Measurements from ENCODE around the gene TMEM17.
A peak's percentile ranks its signal among the peaks of the same experiment; 100 is the strongest.
"Not testable (repeated sequence)": the region's sequence is repeated elsewhere in the genome, so short reads cannot be mapped to it uniquely, and the experiment has no call there.

Gene TMEM17, protein sequence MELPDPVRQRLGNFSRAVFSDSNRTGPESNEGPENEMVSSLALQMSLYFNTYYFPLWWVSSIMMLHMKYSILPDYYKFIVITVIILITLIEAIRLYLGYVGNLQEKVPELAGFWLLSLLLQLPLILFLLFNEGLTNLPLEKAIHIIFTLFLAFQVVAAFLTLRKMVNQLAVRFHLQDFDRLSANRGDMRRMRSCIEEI

DNA sequence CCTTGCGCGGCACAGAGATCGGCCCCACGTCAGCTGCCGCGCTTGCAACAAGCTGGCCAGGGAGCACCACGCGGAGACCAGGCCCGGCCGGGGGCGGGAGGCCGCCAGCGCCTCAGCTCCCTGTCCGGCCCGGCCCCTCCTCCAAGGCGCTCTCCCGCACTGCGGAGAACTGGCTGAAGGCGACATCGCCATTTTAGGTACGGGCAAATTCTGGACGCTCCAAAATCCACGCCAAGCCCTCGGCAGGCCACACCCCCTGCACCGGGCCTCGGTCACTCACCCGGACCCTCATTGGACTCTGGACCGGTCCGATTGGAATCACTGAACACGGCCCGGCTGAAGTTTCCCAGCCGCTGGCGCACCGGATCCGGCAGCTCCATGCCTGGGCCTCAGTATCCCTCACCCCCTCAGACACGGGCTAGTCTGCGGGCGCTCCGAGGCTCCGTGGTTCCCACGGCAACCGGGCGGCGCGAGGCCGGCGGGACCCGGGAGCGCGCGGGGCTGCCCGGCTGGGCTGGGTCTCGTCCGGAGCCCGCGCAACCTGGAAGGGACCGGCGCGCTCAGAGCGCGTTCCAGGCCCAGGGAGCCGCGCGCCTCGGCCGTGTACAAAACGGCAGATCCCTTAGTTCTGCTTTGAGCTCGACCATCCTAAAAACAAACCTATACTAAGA, at the start of gene TMEM17:
TSS of gene TMEM17 (minus strand) at position 446 of the 671 bp plus-strand sequence. CDS start at position 380, 66 bp downstream.
- DNase-seq (ENCODE audit: low read depth) = peak; percentile 88

DNA sequence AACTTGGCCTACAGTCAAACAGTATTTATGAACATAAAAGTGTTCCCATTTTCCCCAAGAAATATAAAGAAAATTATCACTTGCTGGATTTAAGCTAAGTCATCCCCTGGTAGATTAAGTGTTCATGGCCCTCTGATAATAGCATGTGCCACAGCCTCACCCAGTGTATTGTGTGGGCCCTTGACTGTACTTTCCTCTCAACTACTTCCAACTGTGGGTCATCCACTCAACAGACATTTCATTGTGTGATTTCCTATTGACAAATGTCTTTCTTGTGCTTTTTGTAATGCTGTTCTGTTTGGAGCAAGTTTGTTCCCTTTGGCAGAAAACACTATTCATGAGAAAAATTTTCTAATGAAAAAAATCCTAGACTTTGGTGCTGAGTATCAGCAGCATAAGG, 48.4 kb upstream of the TMEM17 start:
- DNase-seq (ENCODE audit: low read depth) = no peak

DNA sequence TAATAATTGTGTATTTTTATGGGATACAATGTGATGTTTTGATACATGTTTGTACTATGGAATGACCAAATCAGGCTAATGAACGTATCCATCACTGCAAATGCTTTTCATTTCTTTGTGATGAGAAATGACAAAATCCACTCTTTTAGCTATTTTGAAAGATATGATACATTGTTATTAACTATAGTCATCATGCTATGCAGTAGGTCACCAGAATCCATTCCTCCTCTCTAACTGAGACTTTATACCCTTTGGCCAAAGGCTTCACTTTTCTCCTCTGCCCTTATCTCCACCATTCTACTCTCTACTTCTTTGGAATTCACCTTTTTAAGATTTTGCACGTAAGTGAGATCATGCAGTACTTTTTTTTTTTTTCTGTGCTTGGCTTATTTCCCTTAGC, 44.5 kb upstream of the TMEM17 start:
- DNase-seq (ENCODE audit: low read depth) = no peak

DNA sequence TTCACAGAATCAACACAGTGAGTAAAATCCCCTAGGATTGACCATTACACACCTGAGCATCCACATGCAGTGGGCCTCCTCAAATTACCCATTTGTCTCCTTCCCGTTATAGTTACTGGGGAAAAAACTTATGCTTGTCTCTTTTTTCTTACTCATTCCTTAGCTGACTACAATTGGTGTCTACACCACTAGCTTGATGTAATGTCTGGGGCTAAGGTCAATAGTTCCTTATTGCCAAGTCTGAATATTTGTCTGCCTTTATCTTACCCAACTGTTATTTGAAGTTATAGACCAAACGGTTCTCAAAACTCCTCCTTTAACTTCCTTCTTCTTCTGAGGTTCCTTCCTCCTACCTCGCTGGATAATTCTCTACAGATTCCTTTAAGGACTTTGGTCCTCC, 41.9 kb upstream of the TMEM17 start:
- DNase-seq (ENCODE audit: low read depth) = no peak

DNA sequence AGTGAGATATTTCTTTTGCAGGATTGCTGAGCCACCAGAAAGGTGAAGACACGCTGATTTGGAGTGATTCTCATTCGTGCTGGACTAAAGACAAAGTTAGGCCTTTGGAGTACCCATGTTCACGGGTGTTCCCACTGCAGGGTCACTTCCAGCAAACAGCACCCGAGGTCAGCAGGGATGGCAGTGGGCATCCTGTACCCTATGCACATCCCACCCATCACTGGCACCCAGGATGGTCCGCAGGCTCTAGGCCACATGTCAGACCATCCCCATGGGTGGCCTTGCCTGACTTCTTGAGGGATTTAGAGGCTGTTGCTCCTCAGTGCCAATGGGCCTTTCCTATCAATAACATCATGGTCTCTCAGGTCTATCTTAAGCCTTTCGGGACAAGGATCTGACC, 39.3 kb upstream of the TMEM17 start:
- DNase-seq (ENCODE audit: low read depth) = no peak

DNA sequence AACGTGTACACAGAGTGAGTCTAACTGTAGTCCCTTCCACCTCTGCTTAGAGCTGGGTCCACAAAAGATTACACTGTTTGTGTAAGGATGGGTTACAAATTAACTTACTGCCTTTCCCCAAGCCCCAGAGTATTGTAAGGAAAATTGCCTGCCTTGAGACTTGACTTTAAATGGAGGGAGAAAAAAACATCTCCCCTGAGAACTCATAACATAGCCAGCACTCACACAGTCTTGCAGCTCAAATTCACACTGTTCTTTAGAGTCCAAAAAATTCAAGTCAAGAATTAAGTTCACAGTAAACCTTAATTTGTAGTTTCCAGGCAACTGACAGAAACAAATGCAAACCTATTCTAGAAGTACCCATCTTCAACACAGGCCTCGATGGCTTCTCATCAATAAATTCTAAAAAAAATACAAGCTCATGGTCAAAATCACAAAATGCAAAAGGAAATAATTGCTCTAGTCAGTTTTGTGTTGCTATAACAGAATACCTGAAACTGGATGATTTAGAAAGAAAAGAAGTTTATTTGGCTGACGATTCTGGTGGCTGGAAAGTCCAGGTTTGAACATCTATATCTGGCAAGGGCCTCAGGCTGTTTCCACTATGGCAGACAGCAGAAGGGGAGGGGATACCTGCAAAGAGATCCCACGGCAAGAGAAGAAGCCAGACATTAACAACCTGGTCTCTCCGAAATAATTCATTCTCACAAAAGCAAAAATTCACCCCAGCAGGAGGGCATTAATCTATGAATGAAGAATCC, 34.6 kb upstream of the TMEM17 start:
- DNase-seq (ENCODE audit: low read depth) = no peak

DNA sequence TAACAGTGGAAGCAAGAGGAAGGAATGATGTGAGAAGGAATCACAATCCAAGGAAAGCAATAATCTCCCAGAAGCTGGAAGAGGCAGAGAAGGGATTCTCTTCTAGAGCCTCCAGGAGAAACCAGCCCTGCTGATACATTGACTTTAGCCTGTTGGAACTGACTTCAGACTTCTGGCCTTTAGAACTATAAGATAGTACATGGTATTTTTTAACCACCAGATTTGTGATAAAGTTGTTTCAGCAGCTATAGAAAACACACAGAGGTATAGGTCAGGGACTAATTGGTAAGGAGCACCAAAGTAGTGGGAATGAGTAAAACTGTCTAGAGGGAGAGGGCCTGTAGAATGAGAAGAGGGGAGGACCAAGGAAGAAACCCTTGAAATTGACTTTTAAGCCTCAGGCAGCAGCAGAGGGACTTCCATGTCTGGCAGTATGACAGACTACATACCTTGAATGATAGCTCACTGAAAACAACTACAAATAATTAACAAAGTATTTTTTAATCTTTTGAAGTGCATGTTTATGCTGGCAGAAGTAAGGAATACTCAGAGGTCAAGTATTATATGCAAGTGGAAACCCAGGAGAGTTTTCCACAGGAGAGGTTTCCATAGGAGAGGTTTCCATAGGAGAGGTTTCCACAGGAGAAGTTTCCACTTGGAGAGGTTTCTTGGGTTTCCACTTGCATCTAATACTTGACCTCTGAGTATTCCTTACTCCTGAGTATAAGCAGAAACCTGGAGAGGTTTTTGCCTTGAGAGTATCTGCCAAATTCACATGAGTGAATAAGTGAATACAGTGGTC, 33.8 kb upstream of the TMEM17 start:
- no peak for DNase-seq (ENCODE audit: low read depth)

DNA sequence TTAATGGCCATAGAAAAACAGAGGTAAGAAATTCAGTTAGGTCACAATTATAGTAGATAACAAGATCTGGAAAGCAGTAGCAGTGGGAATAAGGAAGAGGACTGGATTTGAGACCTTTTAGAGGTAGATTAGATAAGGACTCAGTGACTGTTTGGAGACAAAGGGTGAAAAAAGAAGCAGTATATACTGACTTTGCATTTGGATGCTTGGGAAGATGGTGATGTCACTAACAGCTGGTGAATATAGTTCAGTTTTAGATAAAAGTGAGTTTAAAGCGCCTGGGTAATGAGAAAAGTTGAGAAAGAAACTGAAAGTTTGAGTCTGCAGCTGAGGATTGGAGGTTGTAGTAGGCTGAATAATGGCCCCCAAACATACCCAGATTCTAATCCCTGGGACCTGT, 32.8 kb upstream of the TMEM17 start:
- no peak for DNase-seq (ENCODE audit: low read depth)

DNA sequence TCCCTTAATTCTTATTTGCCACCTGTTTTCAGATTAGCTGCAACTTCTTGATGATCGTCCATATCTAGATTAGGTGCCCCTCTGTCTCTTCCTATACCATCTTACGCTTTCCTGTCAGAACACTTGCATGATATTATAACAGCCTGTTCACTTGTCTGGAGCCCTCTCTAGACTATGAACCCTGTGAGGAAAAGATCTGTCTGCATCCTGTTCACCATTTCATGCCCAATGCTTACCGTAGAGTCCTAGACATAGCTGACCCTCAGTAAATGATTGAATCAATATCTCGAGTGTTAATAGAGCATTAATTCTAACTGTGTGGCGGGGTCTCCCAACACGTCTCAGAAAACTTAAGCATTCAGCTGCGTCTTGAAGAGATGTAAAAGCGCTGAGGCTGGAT, 31.8 kb upstream of the TMEM17 start:
- no peak for DNase-seq (ENCODE audit: low read depth)

DNA sequence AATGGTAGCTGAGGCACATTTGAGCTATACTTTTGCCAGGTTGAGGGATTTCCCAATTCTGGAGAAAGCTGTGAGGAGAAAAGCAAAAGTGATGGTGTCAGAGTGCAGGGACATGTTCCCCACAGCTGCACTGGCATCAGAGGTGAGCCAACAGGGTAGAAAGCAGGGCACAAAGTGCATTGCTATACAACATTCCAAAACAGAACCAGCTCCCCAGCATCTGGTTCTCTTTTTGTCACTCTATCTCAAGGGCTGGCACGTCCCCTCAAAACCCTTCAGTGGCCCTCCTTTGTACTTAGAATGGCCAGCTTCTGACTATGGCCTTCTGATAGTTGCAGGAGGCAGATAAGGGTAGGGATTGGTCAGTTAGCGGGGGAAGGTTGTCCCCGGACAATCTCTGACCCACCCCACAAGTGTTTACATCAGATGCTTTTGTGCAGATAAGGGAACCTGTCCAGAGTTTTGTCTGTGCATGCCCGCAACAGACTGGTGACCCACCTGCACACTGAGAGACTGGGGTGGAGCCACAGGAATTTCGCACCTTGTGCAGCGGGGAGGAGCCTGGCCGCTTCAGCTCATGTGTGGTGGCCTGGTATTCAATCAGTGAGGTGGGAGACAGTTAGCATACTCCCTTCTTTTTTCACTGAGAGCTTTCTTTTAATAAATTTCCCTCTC, 31.0 kb upstream of the TMEM17 start:
- no peak for DNase-seq (ENCODE audit: low read depth)

DNA sequence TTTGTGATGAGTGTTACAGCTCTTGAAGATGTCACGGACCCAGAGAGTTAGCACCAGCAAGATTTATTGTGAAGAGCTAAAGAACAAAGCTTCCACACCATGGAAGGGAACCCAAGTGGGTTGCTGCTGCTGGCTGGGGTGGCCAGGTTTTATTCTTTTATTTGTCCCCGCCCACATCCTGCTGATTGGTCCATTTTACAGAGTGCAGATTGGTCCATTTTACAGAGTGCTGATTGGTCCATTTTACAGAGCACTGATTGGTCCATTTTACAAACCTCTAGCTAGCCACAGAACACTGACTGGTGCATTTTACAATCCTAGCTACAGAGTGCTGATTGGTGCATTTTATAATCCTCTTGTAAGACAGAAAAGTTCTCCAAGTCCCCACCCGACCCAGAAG, 29.5 kb upstream of the TMEM17 start:
- DNase-seq (ENCODE audit: low read depth) = not testable (repeated sequence)

DNA sequence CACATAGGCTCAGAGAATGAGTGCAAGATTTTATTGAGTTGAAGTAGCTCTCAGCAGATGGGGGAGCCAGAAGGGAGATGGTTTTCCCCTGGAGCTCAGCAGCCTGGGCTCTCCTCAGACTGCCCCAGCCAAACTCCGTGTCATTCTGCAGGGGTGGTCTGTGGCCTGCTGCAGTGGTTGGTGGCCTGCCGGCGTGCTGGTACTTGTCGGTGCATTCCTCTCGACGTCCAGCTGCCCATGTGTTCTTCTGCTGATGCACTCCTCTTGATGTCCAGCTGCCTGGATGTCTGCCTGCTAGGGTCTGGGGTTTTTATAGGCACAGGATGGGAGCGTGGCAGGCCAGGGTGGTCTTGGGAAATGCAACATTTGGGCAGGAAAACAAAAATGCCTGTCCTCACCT, 25.6 kb upstream of the TMEM17 start:
- DNase-seq (ENCODE audit: low read depth) = no peak

DNA sequence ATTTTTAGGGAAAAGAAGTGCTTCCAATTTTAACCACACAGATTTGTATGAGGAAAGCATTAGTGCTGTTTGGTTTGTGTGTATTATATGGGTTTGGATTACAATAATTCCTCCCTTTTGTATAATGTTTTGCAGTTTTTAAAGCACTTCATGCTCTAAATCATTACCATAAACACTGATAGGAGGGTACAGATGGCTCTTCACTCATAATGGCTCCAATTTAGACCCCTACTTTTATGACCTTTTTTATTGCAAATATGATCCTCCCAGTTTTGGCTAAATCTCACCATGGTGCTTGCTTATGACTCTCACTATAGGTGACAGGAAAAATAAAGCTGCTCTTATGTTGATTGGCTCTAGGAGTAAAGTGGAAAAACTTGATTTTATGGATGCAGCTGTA, 23.8 kb upstream of the TMEM17 start:
- no peak for DNase-seq (ENCODE audit: low read depth)

DNA sequence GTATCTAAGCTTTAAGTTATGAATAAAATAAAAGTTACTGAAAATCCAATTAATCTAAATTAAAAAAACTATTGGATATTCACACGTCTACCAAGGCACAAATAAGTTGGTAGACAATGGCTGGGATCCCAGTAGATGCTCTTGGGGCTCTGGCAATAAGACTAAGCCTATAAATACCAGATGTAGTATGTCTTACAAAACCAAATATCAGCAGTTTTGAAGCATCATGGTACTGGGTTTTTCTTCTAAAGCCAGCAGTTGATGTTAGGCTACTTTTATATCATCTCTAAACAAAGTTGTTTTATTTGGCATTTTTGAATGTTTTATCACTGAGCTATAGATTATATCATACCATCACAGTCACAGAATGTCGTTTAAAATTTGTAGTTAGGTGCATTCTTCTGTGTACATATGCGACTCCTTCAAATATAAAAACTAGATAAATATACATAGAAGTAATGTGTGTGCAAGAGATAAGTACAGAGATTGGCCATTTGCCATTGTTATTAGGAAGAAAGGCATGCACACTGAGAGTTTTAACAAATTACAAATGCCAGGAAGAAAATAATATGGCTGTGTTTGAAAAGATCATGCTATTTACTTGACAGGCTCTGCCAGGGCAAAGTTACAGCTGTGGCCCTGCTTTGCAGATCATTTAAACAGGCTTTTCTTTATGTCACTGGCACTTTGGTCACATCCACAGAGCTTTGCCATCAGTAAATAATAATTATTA, 21.6 kb upstream of the TMEM17 start:
- no peak for DNase-seq (ENCODE audit: low read depth)

DNA sequence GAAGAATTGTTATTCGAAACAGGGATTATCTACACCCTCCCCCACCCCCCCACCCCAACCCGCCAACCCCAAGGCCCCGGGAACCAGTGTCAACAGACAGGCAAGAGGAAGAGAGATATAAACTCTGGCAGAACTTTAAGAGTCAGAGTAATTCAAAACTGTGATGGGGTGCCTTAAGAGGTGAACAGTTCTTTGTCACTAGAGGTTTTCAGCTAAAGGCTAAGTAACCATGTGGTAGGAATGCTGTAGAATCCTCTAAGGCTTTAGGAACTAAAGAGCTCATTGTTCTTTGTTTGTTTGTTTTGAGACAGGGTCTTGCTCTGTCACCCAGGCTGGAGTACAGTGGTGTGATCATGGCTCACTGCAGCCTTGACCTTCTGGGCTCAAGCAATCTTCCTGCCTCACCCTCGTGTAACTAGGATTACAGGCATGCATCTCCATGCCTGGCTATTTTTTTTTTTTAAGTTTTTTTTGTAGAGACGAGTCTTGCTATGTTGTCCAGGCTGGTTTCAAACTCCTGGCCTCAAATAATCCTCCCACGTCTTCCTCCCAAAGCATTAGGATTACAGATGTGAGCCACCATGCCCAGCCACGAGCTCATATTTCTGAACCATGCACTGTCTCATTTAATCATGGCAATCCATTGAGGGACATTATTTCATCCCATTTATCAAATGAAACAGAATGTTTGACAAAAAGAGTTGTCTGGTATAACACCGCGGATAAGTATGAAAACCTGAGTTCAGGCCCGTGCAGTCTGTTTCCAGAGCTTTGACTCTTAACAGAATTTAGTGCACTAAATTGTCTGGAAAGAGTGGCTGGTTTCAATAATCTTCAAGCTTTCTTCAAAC, 20.8 kb upstream of the TMEM17 start:
- no peak for DNase-seq (ENCODE audit: low read depth)

DNA sequence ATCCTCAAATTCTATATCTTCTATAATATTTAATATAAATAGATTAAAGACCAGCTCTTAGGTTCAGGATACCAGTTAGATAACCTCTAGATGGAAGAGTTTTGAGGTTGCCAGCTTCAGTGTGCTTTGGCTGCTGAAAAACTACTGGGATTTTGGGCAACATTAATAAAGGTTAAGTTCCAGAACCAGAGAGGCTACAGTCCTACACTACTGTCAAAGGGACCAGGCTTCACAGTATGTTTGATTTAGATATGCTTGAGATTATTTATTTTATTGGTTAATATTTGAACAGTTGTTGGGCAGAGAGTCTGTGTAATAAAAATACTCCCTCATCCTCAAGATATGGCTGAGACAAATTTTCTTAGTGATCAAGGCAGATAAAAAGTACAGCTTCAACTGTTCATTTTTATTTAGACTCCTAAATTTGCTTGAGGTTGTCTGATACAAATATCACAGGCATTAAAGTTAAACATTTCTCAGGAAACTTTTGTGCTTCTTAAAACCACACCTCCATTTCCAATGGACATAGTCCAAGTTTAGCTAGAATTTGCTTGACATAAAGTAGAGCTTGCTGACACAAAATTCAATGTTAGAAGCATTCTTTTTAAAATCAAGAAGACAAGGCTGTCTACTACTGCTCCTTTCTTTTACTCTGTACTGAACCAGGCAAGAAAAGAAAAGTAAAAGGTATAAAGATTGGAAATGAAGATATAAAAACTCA, 19.7 kb upstream of the TMEM17 start:
- no peak for DNase-seq (ENCODE audit: low read depth)

DNA sequence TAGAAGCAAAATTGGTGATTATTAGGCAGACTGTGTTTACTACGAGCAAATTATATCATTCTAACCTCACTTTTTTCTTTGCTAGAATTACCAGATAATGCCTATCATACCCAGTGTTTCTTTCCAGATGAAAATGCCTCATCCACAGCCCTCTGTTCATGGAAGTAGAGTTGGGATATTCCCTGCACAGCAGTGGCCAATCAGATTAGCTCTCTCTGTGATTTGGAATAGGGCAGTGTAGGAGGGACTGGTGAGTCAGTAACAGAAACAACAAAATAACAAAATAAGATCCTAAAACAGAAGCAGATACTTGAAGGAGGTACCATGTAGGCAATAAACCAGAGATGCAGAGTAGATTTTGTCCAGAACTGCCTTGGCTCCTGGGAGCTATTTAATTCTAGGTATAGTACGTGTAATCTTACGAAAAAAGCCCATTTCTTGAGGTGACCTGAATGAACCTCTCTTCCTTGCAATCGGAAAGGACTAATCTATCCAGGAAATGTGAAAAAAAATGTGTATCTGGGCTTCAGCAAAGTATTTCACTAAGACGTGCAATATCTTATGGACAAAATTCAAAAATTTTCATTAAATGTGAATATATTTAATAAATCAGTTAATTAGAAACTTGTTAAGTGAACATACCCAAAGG, 18.4 kb upstream of the TMEM17 start:
- no peak for DNase-seq (ENCODE audit: low read depth)

DNA sequence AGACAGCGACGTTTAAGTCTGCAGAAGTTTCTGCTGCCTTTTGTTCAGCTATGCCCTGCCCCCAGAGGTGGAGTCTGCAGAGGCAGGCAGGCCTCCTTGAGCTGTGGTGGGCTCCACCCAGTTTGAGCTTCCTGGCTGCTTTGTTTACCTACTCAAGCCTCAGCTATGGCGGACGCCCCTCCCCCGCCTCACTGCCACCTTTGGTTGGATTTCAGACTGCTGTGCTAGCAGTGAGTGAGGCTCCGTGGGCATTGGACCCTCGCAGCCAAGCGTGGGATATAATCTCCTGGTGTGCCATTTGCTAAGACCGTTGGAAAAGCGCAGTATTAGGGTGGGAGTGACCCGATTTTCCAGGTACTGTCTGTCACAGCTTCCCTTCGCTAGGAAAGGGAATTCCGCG, 15.1 kb upstream of the TMEM17 start:
- DNase-seq (ENCODE audit: low read depth) = not testable (repeated sequence)

DNA sequence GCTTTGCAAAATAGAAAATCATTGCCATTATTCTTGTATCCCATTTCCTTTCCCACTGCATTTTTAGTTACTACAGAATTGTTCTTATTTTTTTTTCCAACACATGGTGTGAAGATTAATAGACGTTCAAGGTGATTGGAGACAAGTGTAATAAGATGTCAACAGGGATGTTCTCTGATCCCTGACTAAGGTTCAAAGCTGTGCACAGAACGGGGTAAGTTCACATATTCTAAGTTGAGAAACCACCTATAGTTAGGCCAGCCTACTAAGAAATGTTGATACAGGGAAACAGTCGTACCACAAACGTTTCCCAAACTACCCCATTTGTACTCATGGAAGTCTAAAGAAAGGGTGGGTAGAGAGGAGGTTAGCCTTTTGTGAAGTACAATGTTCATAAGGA, 6.4 kb upstream of the TMEM17 start:
- DNase-seq (ENCODE audit: low read depth) = no peak
